Fibroblast of pulmonary artery (primary cell): ENCODE data around the gene HEBP1.

Source experiments
- DNase-seq: peaks from one replicate; pipeline ENCODE4 v3.0.0-alpha.2; 2010; ENCODE audit warnings: low read depth
- H3K4me3 ChIP-seq: replicated peaks from 2 replicates; pipeline ENCODE4 v1.5.1; 2011; ENCODE audit warnings: low read depth, mild to moderate bottlenecking, control low read depth, low read length, moderate library complexity
- TF ChIP-seq, protein P1 (sequence below): IDR thresholded peaks from 2 replicates; pipeline ENCODE4 v1.5.1; 2011; ENCODE audit warnings: mild to moderate bottlenecking, control low read depth, low read length, inconsistent platforms; ENCODE audit errors: missing control alignments

The HEBP1 gene

GRCh38 chr12:12933742-12934141, 66.3 kb downstream of the HEBP1 start:
- DNase-seq: no peak
- TF ChIP-seq, protein P1, sequence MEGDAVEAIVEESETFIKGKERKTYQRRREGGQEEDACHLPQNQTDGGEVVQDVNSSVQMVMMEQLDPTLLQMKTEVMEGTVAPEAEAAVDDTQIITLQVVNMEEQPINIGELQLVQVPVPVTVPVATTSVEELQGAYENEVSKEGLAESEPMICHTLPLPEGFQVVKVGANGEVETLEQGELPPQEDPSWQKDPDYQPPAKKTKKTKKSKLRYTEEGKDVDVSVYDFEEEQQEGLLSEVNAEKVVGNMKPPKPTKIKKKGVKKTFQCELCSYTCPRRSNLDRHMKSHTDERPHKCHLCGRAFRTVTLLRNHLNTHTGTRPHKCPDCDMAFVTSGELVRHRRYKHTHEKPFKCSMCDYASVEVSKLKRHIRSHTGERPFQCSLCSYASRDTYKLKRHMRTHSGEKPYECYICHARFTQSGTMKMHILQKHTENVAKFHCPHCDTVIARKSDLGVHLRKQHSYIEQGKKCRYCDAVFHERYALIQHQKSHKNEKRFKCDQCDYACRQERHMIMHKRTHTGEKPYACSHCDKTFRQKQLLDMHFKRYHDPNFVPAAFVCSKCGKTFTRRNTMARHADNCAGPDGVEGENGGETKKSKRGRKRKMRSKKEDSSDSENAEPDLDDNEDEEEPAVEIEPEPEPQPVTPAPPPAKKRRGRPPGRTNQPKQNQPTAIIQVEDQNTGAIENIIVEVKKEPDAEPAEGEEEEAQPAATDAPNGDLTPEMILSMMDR: no peak
- no peak overlapping the region for H3K4me3 ChIP-seq

GRCh38 chr12:12930633-12931219, 69.3 kb downstream of the HEBP1 start:
- H3K4me3 ChIP-seq: no peak overlapping the region
- DNase-seq: no peak
- TF ChIP-seq, protein P1: no peak

DNA sequence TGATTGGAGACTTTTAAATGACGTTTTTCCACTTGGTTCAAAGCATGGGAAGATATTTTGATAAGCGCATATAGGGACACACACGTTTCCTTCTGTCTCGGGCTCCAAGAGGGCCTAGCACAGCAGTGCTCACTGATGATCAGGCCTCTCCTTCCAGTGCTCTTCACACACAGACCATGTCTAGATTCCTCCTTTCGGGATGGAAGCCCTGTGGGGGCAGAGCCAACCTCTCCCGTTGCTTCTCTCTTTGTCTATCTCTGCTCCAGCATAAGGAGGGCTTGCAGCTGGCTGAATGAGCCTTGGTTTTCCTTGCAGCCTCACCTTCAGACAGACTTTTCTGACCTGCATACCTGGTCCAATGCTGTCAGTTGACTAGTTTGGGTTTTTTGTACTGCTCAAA, 70.4 kb downstream of the HEBP1 start:
- TF ChIP-seq, protein P1: no peak
- no peak for DNase-seq
- no peak overlapping the region for H3K4me3 ChIP-seq

DNA sequence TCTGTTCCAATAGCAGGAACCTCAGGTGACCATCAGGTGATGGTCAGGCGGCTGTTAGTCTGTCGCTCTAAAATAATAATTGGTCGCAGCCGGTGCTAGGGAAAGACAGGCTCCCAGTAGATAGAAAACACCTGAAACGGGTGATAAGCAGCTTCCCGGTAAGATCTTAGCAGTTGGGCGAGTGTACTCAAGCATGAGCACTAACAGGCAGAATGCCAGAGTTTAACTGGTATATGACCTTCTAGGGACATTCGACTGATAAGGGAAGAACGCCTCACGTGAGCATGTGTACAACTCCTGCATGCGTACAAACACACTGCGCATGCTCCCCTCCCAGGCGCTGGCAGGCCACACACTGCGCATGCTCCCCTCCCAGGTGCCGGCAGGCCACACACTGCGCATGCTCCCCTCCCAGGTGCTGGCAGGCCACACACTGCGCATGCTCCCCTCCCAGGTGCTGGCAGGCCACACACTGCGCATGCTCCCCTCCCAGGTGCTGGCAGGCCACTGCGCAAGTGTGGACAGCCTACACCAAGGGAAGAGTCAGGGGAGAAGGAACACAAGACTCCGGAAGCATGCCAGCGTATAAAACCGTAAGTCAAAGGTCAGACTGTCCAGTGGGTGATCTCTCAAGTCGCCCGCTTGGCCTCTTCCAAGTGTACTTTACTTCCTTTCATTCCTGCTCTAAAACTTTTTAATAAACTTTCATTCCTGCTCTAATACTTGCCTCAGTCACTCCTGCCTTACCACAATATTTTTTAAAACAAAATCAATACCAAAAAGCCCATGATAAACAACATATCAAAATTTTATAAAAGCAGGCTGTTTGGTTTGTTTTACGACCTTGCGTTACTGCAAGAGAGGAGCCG, 72.6 kb downstream of the HEBP1 start:
- H3K4me3 ChIP-seq: peak overlapping the region; percentile 54
- TF ChIP-seq, protein P1: no peak
- DNase-seq: peak; percentile 77

GRCh38 chr12:12926571-12927071, 73.4 kb downstream of the HEBP1 start:
- TF ChIP-seq, protein P1: no peak
- no peak for DNase-seq

GRCh38 chr12:12925388-12925787, 74.7 kb downstream of the HEBP1 start:
- TF ChIP-seq, protein P1: no peak
- no peak overlapping the region for H3K4me3 ChIP-seq
- DNase-seq: peak; percentile 45

More at GRCh38 chr12:12926571-12927071, 73.4 kb downstream of the HEBP1 start:
- H3K4me3 ChIP-seq: no peak overlapping the region
